Spleen (tissue), 11 donors: Measurements from ENCODE around the gene SHKBP1. TPM values are rescaled to one million over a fixed set of nuclear protein-coding genes. Genes with fewer than 3 reads are reported as not detected.

Experiments used
- DNase-seq: peaks from one replicate; pipeline ENCODE4 v3.0.0-alpha.2; 2020
- H3K27ac ChIP-seq, 8 donors: fragments of 200-600 bp; sonication (generic) in 7 of 8; 1 replicate in 4 of 8; 2 replicates in 4 of 8; pipeline versions ENCODE4 v1.5.0 to v1.8.0; 2016 to 2021; ENCODE audit warnings: inconsistent platforms in 4 of 8, mild to moderate bottlenecking in 4 of 8, moderate library complexity in 1 of 8
- H3K27me3 ChIP-seq, 7 donors: fragments of 200-600 bp; sonication (generic) in 6 of 7; replicated peaks in 1 of 7; 1 replicate in 4 of 7; 2 replicates in 3 of 7; pipeline versions ENCODE4 v1.5.0 to v1.8.0; 2016 to 2021; ENCODE audit warnings: inconsistent platforms in 3 of 7, mild to moderate bottlenecking in 1 of 7
- H3K36me3 ChIP-seq, 6 donors: fragments of 200-600 bp; sonication (generic) in 5 of 6; 1 replicate in 4 of 6; 2 replicates in 2 of 6; pipeline versions ENCODE4 v1.5.0 to v1.8.0; 2016 to 2021; ENCODE audit warnings: inconsistent platforms in 2 of 6
- H3K4me1 ChIP-seq, 6 donors: fragments of 200-600 bp; sonication (generic) in 5 of 6; 1 replicate in 3 of 6; 2 replicates in 3 of 6; pipeline versions ENCODE4 v1.5.0 to v1.8.0; 2016 to 2021; ENCODE audit warnings: inconsistent platforms in 3 of 6
- H3K4me3 ChIP-seq, 8 donors: fragments of 200-600 bp; sonication (generic) in 7 of 8; 1 replicate in 4 of 8; 2 replicates in 4 of 8; pipeline versions ENCODE4 v1.5.0 to v1.8.0; 2016 to 2021; ENCODE audit warnings: inconsistent platforms in 4 of 8, mild to moderate bottlenecking in 4 of 8, moderate library complexity in 2 of 8
- H3K9me3 ChIP-seq, 8 donors: fragments of 200-600 bp; sonication (generic) in 7 of 8; 1 replicate in 4 of 8; 2 replicates in 4 of 8; pipeline versions ENCODE4 v1.5.0 to v1.8.0; 2016 to 2021; ENCODE audit warnings: inconsistent platforms in 4 of 8
- POLR2A ChIP-seq, 3 donors: fragments of 450-650 bp; IDR thresholded peaks; one replicate each; pipeline ENCODE4 v1.5.1; 2017; ENCODE audit warnings: antibody characterized with exemption in 3 of 3, mild to moderate bottlenecking in 1 of 3
- POLR2AphosphoS5 ChIP-seq, 3 donors: sonication (generic); formaldehyde crosslinking; IDR thresholded peaks; one replicate each; pipeline ENCODE4 v1.5.1; 2017; ENCODE audit warnings: antibody characterized with exemption in 3 of 3
- WGBS, 5 donors: extraction: QIAGEN DNeasy Blood & Tissue Kit in 3 of 5; methylation state at CpG; one replicate each; pipeline versions ENCODE4 v1.1.5 to v1.1.7; 2013 to 2018; 5-methylcytosine and 5-hydroxymethylcytosine counted together
- intact Hi-C: fragments of 100-400 bp; cut with DNase I; formaldehyde crosslinking; loops from one replicate; pipeline ENCODE4 v1.15.0; 2023; ENCODE audit warnings: low total_unique reads
- polyA plus RNA-seq, 3 donors: library from polyadenylated mRNA; stranded (reverse); fragments of 200-250 nt; gene quantifications; one replicate each; pipeline ENCODE4 v1.2.1, GENCODE V29; 2013
- total RNA-seq, 7 donors: library from RNA; depleted of rRNA in 3 of 7; stranded (reverse); fragments of >200 nt in 3 of 7; fragmentation: NEBNext Ultra II Directional in 4 of 7; extraction: Animal tissue kit (Norgen Biotek cat#: 25700) in 4 of 7; gene quantifications; one replicate each; pipeline versions ENCODE4 v1.1.0 to v1.2.1, GENCODE V29; 2016 to 2021
- TF ChIP-seq, protein P1 (sequence below), 11 experiments: fragments of 200-600 bp in 7 of 11; fragments of 450-650 bp in 4 of 11; sonication (generic) in 4 of 11; IDR thresholded peaks in 8 of 11; conservative IDR thresholded peaks in 3 of 11; 1 replicate in 7 of 11; 2 replicates in 4 of 11; pipeline versions ENCODE4 v1.4.0 to v1.8.0; 2016 to 2021; ENCODE audit warnings: antibody characterized with exemption in 11 of 11, inconsistent platforms in 4 of 11, mild to moderate bottlenecking in 1 of 11
- donor health status: healthy with polysubstance abuse.
- donor health status: DM: no; HTN: no; CAD: no; lungs with moderate emphysema.
- donor health status: DM: no; HTN: no; CAD: no.
- donor health status: Bipolar disorder and iron deficiency.
- donor health status: healthy.
- donor health status: DM: no; HTN: no; CAD: no.
- donor health status: DM: yes; HTN: yes; CAD: no.

The SHKBP1 gene
- total and polyA plus RNA-seq, 10 donors = 102 to 282 (median 151) TPM

DNA sequence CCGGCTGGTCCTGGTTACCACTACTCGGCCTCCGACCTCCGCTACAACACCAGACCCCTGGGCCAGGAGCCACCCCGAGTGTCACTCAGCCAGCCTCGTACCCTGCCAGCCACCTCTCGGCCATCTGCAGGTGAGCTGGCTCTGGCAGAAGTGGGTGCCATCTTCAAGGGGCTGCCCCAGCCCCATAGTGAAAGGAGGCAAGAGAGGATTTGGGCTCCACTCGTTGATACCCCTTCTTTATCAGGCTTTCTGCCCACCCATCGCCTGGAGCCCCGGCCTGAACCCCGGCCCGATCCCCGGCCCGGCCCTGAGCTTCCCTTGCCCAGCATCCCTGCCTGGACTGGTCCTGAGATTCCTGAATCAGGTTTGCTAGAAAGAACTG, 31.6 kb downstream of the SHKBP1 start:
- TF ChIP-seq POLR2AphosphoS5 (IDR thresholded peaks at IDR 0.05) (no peak), POLR2A (IDR thresholded peaks at IDR 0.05) (no peak)
- TF ChIP-seq, protein P1, sequence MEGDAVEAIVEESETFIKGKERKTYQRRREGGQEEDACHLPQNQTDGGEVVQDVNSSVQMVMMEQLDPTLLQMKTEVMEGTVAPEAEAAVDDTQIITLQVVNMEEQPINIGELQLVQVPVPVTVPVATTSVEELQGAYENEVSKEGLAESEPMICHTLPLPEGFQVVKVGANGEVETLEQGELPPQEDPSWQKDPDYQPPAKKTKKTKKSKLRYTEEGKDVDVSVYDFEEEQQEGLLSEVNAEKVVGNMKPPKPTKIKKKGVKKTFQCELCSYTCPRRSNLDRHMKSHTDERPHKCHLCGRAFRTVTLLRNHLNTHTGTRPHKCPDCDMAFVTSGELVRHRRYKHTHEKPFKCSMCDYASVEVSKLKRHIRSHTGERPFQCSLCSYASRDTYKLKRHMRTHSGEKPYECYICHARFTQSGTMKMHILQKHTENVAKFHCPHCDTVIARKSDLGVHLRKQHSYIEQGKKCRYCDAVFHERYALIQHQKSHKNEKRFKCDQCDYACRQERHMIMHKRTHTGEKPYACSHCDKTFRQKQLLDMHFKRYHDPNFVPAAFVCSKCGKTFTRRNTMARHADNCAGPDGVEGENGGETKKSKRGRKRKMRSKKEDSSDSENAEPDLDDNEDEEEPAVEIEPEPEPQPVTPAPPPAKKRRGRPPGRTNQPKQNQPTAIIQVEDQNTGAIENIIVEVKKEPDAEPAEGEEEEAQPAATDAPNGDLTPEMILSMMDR (IDR thresholded peaks at IDR 0.05 in 8 of 11, conservative IDR thresholded peaks at IDR 0.05 in 3 of 11) = no peak
- Histone ChIP-seq H3K27ac (peak overlapping the region in 1 of 8 donors; percentile 11), H3K36me3 (no peaks in the 10 kb centered on the region), H3K4me3 (no peak overlapping the region), H3K4me1 (peaks cover 31 to 85% (median 64%) of the 10 kb centered on the region in 6 donors), H3K27me3 (peaks cover 0 to 78% (median 0%) of the 10 kb centered on the region in 7 donors), H3K9me3 (no peaks in the 10 kb centered on the region)
- no peak for DNase-seq
- intact Hi-C loops = no loop called here
- whole genome bisulfite sequencing, 5 donors = 90 to 95% (median 93%) methylated on average over 14 of the region's 14 CpGs

DNA sequence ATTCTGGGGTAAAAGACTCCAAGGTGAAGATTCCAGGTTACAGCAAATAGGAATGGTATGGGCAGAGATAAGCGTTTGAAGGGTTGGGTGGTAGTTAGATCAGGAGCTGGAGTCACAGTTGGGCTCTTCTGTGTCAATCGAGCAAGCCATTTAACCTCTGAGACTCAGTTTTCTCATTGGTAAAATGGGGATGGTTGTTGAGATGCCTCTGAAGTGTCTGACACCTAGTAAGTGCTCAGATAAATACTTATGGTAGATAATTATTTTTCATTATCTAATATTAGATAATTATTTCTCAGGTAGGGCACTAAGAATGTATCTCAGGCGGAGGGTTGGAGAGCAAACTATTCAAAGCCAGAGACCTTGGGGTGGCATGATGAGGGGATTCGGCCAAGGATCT, 32.3 kb downstream of the SHKBP1 start:
- intact Hi-C loops = no loop called here
- peak overlapping the region in 4 of 8 donors; percentile 48 to 73 (median 51) for H3K4me3 ChIP-seq
- WGBS, 5 donors = 70 to 84% (median 80%) methylated on average over 4 of the region's 4 CpGs
- H3K36me3 ChIP-seq = no peaks in the 10 kb centered on the region
- H3K27ac ChIP-seq = peak overlapping the region; percentile 82 to 93 (median 88)
- peaks cover 30 to 85% (median 62%) of the 10 kb centered on the region in 6 donors for H3K4me1 ChIP-seq
- no peaks in the 10 kb centered on the region for H3K9me3 ChIP-seq
- TF ChIP-seq, protein P1 (IDR thresholded peaks at IDR 0.05 in 8 of 11, conservative IDR thresholded peaks at IDR 0.05 in 3 of 11) = no peak
- TF ChIP-seq POLR2A (IDR thresholded peaks at IDR 0.05) (no peak), POLR2AphosphoS5 (IDR thresholded peaks at IDR 0.05) (no peak)
- DNase-seq = no peak
- H3K27me3 ChIP-seq = peaks cover 0 to 78% (median 0%) of the 10 kb centered on the region in 7 donors

DNA sequence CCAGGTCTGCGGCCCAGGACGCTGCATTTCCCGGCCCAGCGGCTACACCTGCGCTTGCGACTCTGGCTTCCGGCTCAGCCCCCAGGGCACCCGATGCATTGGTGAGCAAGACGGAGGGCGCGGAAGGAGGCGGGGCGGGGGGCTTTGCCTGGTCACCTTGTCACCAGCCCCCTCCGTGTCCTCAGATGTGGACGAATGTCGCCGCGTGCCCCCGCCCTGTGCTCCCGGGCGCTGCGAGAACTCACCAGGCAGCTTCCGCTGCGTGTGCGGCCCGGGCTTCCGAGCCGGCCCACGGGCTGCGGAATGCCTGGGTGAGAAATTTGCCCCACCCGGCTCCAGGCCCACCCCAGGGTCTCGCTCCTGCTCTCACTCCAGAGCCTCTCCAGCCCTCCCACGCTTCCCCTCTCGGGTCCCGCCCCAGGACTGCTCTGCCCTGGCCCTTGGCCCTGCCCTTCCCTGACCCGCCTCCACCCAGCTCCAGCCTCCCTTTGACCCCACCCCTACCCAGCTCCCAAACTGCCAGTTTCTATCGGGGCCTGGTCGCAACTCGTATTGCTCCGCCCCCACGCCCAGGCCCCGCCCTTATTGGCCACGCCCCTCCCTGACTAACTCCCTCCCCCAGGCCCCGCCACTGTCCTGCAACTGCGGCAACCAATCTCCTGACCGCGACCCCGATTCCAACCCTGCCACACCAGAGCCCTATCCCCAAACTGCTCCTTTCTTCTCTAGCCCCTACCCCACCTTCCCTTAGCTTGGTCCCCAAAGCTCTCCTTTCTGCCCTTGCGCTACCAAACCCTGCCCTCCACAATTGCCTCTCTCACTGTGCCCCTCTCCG, 33.1 kb downstream of the SHKBP1 start:
- Histone ChIP-seq H3K4me1 (peaks cover 27 to 85% (median 61%) of the 10 kb centered on the region in 6 donors), H3K36me3 (no peaks in the 10 kb centered on the region), H3K4me3 (peak overlapping the region; percentile 25 to 73 (median 48)), H3K27me3 (peaks cover 0 to 78% (median 6%) of the 10 kb centered on the region in 7 donors), H3K9me3 (no peaks in the 10 kb centered on the region), H3K27ac (peak overlapping the region; percentile 82 to 93 (median 88))
- DNase-seq = peak; percentile 96
- TF ChIP-seq POLR2A (IDR thresholded peaks at IDR 0.05) (peak in 1 of 3 donors; percentile 51), POLR2AphosphoS5 (IDR thresholded peaks at IDR 0.05) (peak; percentile 75 to 86 (median 82))
- TF ChIP-seq, protein P1 (IDR thresholded peaks at IDR 0.05 in 8 of 11, conservative IDR thresholded peaks at IDR 0.05 in 3 of 11) = no peak
- 3 to 5% (median 3%) methylated on average over 31 to 50 of the region's 50 CpGs for WGBS, 5 donors
- intact Hi-C loops = no loop called here

DNA sequence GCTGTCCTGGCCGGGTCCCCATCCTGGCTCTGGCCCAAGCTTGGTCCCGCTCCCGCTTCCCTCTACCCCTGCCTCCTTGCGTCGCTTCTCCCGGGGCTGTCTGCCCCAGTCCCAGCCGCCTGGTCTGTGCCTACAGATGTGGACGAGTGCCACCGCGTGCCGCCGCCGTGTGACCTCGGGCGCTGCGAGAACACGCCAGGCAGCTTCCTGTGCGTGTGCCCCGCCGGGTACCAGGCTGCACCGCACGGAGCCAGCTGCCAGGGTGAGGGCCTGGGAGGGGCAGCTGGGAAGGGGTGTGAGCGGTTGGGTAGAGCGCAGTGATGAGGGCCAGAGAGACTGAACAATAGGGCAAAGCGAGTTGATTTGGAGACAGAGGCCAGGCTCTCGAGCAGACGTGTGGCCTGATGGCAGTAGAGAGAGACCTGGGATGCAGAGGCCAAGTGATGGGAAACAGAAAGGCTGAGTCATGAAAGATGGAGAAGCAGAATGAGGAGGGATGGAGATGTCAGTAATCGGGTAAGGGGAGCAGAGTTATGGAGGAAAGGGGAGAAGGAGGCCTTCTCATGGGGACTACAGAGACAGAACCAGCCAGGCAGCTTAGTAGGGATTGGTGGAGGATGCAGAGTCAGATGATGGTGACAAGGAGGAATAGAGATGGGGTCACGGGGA, 33.9 kb downstream of the SHKBP1 start:
- WGBS, 5 donors = 9 to 15% (median 14%) methylated on average over 29 of the region's 29 CpGs
- peak; percentile 61 to 87 (median 68) for TF ChIP-seq POLR2AphosphoS5 (IDR thresholded peaks at IDR 0.05)
- TF ChIP-seq, protein P1 (IDR thresholded peaks at IDR 0.05 in 8 of 11, conservative IDR thresholded peaks at IDR 0.05 in 3 of 11) = no peak
- no peak for TF ChIP-seq POLR2A (IDR thresholded peaks at IDR 0.05)
- intact Hi-C loops = no loop called here
- peaks cover 0 to 73% (median 8%) of the 10 kb centered on the region in 7 donors for H3K27me3 ChIP-seq
- H3K4me3 ChIP-seq = peak overlapping the region in 7 of 8 donors; percentile 12 to 73 (median 48)
- peak overlapping the region; percentile 82 to 93 (median 88) for H3K27ac ChIP-seq
- no peaks in the 10 kb centered on the region for H3K36me3 ChIP-seq
- peak; percentile 92 for DNase-seq
- H3K9me3 ChIP-seq = no peaks in the 10 kb centered on the region
- H3K4me1 ChIP-seq = peaks cover 20 to 85% (median 58%) of the 10 kb centered on the region in 6 donors
